HepG2 (cell line): ENCODE data around the gene APOA1. TPM values are rescaled to one million over a fixed set of nuclear protein-coding genes. Genes with fewer than 3 reads are reported as not detected.

Experiments used
- ATAC-seq: fragments of 200-7000 bp; cut with Tn5 transposase; 3 replicates; pipeline ENCODE4 v1.9.1; 2020; ENCODE audit warnings: mild to moderate bottlenecking, moderate library complexity
- BruUV-seq: library from RNA; stranded (reverse); fragments of 400-500 nt; replicated peaks from 2 replicates; lab custom pipeline; 2021; lab: Mats Ljungman, UMichigan
- CTCF ChIA-PET: fragments of 300-600 bp; formaldehyde crosslinking; extraction: SDS; loops from one replicate; lab custom pipeline; 2021; ENCODE audit warnings: low total read pairs, inconsistent platforms, low intra/inter-chr PET ratio; lab: Yijun Ruan, JAX
- POLR2A ChIA-PET: fragments of 350-600 bp; sonication (Branson Sonifier 250); formaldehyde crosslinking; loops from one replicate; lab custom pipeline; 2020; ENCODE audit warnings: antibody characterized with exemption, inconsistent platforms; lab: Yijun Ruan, JAX
- DNase-seq: peaks from one replicate; pipeline ENCODE4 v3.0.0-alpha.2; 2015; ENCODE audit warnings: low spot score
- FAIRE-seq: peaks from 3 replicates; lab custom pipeline; 2011; peaks lifted over from hg19 to GRCh38; lab: Jason Lieb, UNC
- H2AFZ ChIP-seq: one replicate; pipeline ENCODE4 v1.6.1; 2011; ENCODE audit warnings: low read length, inconsistent platforms
- H3K27ac ChIP-seq: fragments of 300-600 bp; 3 replicates; pipeline ENCODE4 v1.8.0; 2011; ENCODE audit warnings: mixed run types, mild to moderate bottlenecking, mixed read lengths, low read length, inconsistent platforms; ENCODE audit not compliant: insufficient read depth; ENCODE audit errors: extremely low read length
- H3K27me3 ChIP-seq, 2 experiments: fragments of 200-600 bp in 1 of 2; 2 replicates in 1 of 2; 3 replicates in 1 of 2; pipeline versions ENCODE4 v1.6.0 to v1.8.0; 2011; ENCODE audit warnings: low read length in 2 of 2, mild to moderate bottlenecking in 2 of 2, moderate library complexity in 2 of 2, inconsistent platforms in 1 of 2; ENCODE audit not compliant: insufficient read depth in 2 of 2, control insufficient read depth in 1 of 2
- H3K36me3 ChIP-seq, 2 experiments: fragments of 200-600 bp in 1 of 2; replicated peaks in 1 of 2; 2 replicates in 1 of 2; 3 replicates in 1 of 2; pipeline versions ENCODE4 v1.5.1 to v1.8.0; 2011; ENCODE audit warnings: low read length in 2 of 2, inconsistent platforms in 1 of 2; ENCODE audit not compliant: insufficient read depth in 2 of 2, control insufficient read depth in 1 of 2
- H3K4me1 ChIP-seq: 2 replicates; pipeline ENCODE4 v1.5.1; 2012; ENCODE audit warnings: low read length, inconsistent platforms; ENCODE audit not compliant: insufficient read depth
- H3K4me2 ChIP-seq: 2 replicates; pipeline ENCODE4 v1.6.0; 2011; ENCODE audit warnings: low read depth, low read length, inconsistent platforms
- H3K4me3 ChIP-seq, 3 experiments: fragments of 200-600 bp in 1 of 3; sonication (generic), shearing (Covaris generic) in 1 of 3; replicated peaks in 1 of 3; 2 replicates each; pipeline ENCODE4 v1.5.1; 2011 to 2016; ENCODE audit warnings: low read length in 3 of 3, inconsistent platforms in 2 of 3, low read depth in 2 of 3, mild to moderate bottlenecking in 2 of 3, control low read depth in 1 of 3, mixed read lengths in 1 of 3; ENCODE audit not compliant: insufficient read depth in 1 of 3
- H3K79me2 ChIP-seq: one replicate; pipeline ENCODE4 v1.6.1; 2011; ENCODE audit warnings: low read length, inconsistent platforms; ENCODE audit not compliant: insufficient read depth
- H3K9ac ChIP-seq: 2 replicates; pipeline ENCODE4 v1.6.0; 2011; ENCODE audit warnings: mild to moderate bottlenecking, low read depth, low read length, inconsistent platforms; ENCODE audit not compliant: insufficient read depth
- H3K9me3 ChIP-seq: 2 replicates; pipeline ENCODE4 v1.5.1; 2012; ENCODE audit warnings: mild to moderate bottlenecking, low read length
- H4K20me1 ChIP-seq: 2 replicates; pipeline ENCODE4 v1.6.0; 2011; ENCODE audit warnings: inconsistent platforms, mild to moderate bottlenecking, low read length, moderate library complexity; ENCODE audit not compliant: insufficient read depth
- ATF1 ChIP-seq: IDR thresholded peaks from 2 replicates; pipeline ENCODE4 v1.6.1; 2016; ENCODE audit warnings: mild to moderate bottlenecking, control low read depth
- CCDC6 ChIP-seq: sonication (generic); formaldehyde crosslinking; IDR thresholded peaks from 2 replicates; pipeline ENCODE4 v1.8.1; 2022; ENCODE audit warnings: mild to moderate bottlenecking, missing genetic modification reagents, moderate library complexity
- GLI4 ChIP-seq: sonication (generic); formaldehyde crosslinking; IDR thresholded peaks from 2 replicates; pipeline ENCODE4 v1.5.1; 2020; ENCODE audit warnings: missing genetic modification reagents, mild to moderate bottlenecking, moderate library complexity, borderline replicate concordance
- TGIF2 ChIP-seq: IDR thresholded peaks from 2 replicates; pipeline ENCODE4 v1.6.1; 2016; ENCODE audit warnings: control low read depth, missing compliant biosample characterization
- ZBTB21 ChIP-seq: sonication (generic); formaldehyde crosslinking; IDR thresholded peaks from 2 replicates; pipeline ENCODE4 v1.4.0; 2020; ENCODE audit warnings: missing genetic modification reagents
- ZNF121 ChIP-seq: sonication (generic); formaldehyde crosslinking; IDR thresholded peaks from 2 replicates; pipeline ENCODE4 v1.5.0; 2020; ENCODE audit warnings: mild to moderate bottlenecking, missing genetic modification reagents
- ZNF572 ChIP-seq: sonication (generic); formaldehyde crosslinking; IDR thresholded peaks from 2 replicates; pipeline ENCODE4 v1.5.1; 2020; ENCODE audit warnings: mild to moderate bottlenecking, missing genetic modification reagents
- ZNF670 ChIP-seq: sonication (generic); formaldehyde crosslinking; IDR thresholded peaks from 2 replicates; pipeline ENCODE4 v1.8.0; 2022; ENCODE audit warnings: mild to moderate bottlenecking, missing genetic modification reagents, borderline replicate concordance
- WGBS: methylation state at CpG from one replicate; pipeline ENCODE4 v1.1.6; 2017; ENCODE audit warnings: low lambda C conversion rate; 5-methylcytosine and 5-hydroxymethylcytosine counted together
- in situ Hi-C: cut with HindIII; loops from 2 replicates; pipeline ENCODE4 v1.10.0; 2017; ENCODE audit warnings: low pct_unique_long_range_greater_than_20kb; ENCODE audit not compliant: extremely low pct_ligation_motif_present
- intact Hi-C: fragments of 100-400 bp; cut with micrococcal nuclease; formaldehyde crosslinking; loops from one replicate; pipeline ENCODE4 v1.10.0; 2022; ENCODE audit not compliant: unreplicated experiment
- polyA plus RNA-seq, 8 experiments: library from polyadenylated mRNA; depleted of rRNA in 3 of 8; stranded (reverse) in 7 of 8; unstranded in 1 of 8; fragments of >200 nt; fragmentation: Illumina TruSeq in 4 of 8; extraction: Trizol in 4 of 8; gene quantifications; 2 replicates each; pipeline versions ENCODE4 v1.2.1 to v1.2.3, GENCODE V29; 2011 to 2016; ENCODE audit warnings: low read depth in 4 of 8, missing spikeins in 1 of 8, mixed read lengths in 1 of 8; ENCODE audit not compliant: insufficient read depth in 1 of 8
- total RNA-seq, 5 experiments: library from RNA; depleted of rRNA; stranded (reverse); fragments of >200 nt; fragmentation: Illumina TruSeq; extraction: Trizol; gene quantifications; 2 replicates each; pipeline ENCODE4 v1.2.3, GENCODE V29; 2016; ENCODE audit warnings: low read depth in 1 of 5
- TF ChIP-seq, protein P1 (sequence below): sonication (generic); formaldehyde crosslinking; IDR thresholded peaks from 2 replicates; pipeline ENCODE4 v1.4.0; 2020; ENCODE audit warnings: mild to moderate bottlenecking, missing genetic modification reagents
- TF ChIP-seq, protein P2 (sequence below): sonication (generic); formaldehyde crosslinking; IDR thresholded peaks from 2 replicates; pipeline ENCODE4 v1.9.0; 2021; ENCODE audit warnings: missing genetic modification reagents, borderline replicate concordance
- TF ChIP-seq, protein P3 (sequence below): fragments of 450-650 bp; IDR thresholded peaks from 2 replicates; pipeline ENCODE4 v1.6.1; 2017
- TF ChIP-seq, protein P4 (sequence below): sonication (generic); formaldehyde crosslinking; IDR thresholded peaks from 2 replicates; pipeline ENCODE4 v1.8.1; 2023; ENCODE audit warnings: missing genetic modification reagents, mild to moderate bottlenecking, borderline replicate concordance

APOA1 gene
- total and polyA plus RNA-seq, 2 of the 13 experiments (the other 11 are each of a cell fraction or from before 2014, with no cell fraction given) = 1,973 to 5,485 TPM

DNA sequence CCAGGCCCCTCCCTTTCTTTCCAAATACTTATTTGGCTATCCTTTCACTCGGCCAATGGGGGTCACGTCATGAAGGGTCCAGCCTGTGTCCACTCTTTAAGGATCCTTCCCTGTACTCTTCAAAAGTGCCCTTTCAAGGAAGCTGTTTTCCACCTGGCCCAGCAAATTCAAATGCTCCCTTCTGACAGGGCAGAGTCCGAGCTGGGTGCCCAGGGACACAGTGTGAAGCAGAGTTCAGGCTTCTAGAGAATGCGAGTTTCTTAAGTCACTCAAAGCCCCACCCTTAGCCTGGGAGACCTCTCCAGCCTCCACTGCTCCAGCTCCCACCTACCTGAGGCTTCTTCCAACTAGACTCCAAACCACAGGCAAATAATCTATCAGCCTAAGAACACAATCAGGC is 5.5 kb upstream of the APOA1 start (continued):
- TF ChIP-seq, protein P1, sequence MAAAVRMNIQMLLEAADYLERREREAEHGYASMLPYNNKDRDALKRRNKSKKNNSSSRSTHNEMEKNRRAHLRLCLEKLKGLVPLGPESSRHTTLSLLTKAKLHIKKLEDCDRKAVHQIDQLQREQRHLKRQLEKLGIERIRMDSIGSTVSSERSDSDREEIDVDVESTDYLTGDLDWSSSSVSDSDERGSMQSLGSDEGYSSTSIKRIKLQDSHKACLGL (CRISPR knock-in tag) = no peak
- TF ChIP-seq, protein P2, sequence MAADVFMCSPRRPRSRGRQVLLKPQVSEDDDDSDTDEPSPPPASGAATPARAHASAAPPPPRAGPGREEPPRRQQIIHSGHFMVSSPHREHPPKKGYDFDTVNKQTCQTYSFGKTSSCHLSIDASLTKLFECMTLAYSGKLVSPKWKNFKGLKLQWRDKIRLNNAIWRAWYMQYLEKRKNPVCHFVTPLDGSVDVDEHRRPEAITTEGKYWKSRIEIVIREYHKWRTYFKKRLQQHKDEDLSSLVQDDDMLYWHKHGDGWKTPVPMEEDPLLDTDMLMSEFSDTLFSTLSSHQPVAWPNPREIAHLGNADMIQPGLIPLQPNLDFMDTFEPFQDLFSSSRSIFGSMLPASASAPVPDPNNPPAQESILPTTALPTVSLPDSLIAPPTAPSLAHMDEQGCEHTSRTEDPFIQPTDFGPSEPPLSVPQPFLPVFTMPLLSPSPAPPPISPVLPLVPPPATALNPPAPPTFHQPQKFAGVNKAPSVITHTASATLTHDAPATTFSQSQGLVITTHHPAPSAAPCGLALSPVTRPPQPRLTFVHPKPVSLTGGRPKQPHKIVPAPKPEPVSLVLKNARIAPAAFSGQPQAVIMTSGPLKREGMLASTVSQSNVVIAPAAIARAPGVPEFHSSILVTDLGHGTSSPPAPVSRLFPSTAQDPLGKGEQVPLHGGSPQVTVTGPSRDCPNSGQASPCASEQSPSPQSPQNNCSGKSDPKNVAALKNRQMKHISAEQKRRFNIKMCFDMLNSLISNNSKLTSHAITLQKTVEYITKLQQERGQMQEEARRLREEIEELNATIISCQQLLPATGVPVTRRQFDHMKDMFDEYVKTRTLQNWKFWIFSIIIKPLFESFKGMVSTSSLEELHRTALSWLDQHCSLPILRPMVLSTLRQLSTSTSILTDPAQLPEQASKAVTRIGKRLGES (CRISPR knock-in tag) = no peak
- TF ChIP-seq GLI4 = no peak
- TF ChIP-seq CCDC6 = no peak
- no peak for TF ChIP-seq ZBTB21
- TF ChIP-seq, protein P3, sequence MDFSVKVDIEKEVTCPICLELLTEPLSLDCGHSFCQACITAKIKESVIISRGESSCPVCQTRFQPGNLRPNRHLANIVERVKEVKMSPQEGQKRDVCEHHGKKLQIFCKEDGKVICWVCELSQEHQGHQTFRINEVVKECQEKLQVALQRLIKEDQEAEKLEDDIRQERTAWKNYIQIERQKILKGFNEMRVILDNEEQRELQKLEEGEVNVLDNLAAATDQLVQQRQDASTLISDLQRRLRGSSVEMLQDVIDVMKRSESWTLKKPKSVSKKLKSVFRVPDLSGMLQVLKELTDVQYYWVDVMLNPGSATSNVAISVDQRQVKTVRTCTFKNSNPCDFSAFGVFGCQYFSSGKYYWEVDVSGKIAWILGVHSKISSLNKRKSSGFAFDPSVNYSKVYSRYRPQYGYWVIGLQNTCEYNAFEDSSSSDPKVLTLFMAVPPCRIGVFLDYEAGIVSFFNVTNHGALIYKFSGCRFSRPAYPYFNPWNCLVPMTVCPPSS = no peak
- TF ChIP-seq TGIF2 (CRISPR knock-in tag) = no peak
- TF ChIP-seq ATF1 (CRISPR knock-in tag) = no peak
- no peak for TF ChIP-seq ZNF670
- no peak for TF ChIP-seq ZNF572

DNA sequence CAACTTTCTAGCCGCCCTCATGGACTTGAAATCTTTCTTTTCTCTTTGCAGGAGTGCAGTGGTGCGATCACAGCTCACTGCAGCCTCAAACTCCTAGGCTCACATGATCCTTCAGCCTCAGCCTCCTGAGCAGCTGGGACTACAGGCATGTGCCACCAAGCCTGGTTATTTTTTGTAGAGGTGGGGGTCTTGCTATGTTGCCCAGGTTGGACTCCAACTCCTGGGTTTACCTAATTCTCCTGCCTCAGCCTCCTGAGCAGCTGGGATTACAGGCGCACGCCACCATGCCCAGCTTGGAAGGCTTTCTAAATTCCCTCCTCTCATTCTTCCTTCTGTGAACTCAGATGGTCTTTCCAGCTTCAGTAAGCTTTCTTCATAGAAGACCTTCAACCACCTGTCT is 4.7 kb upstream of the APOA1 start:
- Histone ChIP-seq H3K4me1 (peaks cover 64% of the 10 kb centered on the region), H3K27ac (no peak overlapping the region)
- CTCF ChIA-PET = no interaction called here

More for the DNA sequence above, 4.7 kb upstream of the APOA1 start:
- ATAC-seq = no peak
- Histone ChIP-seq H3K4me2 (no peak overlapping the region), H4K20me1 (no peaks in the 10 kb centered on the region), H3K4me3 (no peak overlapping the region), H3K36me3 (peaks cover 9 to 24% of the 10 kb centered on the region in 2 experiments), H3K79me2 (peaks cover 4% of the 10 kb centered on the region), H3K9ac (no peak overlapping the region), H2AFZ (no peak overlapping the region), H3K9me3 (no peaks in the 10 kb centered on the region), H3K27me3 (no peaks in the 10 kb centered on the region)
- POLR2A ChIA-PET = interaction anchor here (0.7 to 11.5 kb wide), 3 partner anchors 16 to 218 kb away, joined by 5 to 361 read pairs (median 5); partner anchors contain the start of genes APOA4 and APOC3
- peak; percentile 84 for TF ChIP-seq ZNF121 (CRISPR knock-in tag)
- TF ChIP-seq, protein P4, sequence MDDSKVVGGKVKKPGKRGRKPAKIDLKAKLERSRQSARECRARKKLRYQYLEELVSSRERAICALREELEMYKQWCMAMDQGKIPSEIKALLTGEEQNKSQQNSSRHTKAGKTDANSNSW (CRISPR knock-in tag) = no peak
- FAIRE-seq = no peak
- WGBS = 92% methylated on average over 4 of the region's 4 CpGs
- in situ Hi-C loops = no loop called here
- no peak for DNase-seq
- no TSS peak for BruUV-seq
- intact Hi-C loops = no loop called here
